ENCODE results near the gene TFPT. TPM values are rescaled to one million over a fixed set of nuclear protein-coding genes. Genes with fewer than 3 reads are reported as not detected.

The TFPT gene
- total and polyA plus RNA-seq, 2 experiments from 2014 or later: 14.7 to 25.9 TPM

DNA sequence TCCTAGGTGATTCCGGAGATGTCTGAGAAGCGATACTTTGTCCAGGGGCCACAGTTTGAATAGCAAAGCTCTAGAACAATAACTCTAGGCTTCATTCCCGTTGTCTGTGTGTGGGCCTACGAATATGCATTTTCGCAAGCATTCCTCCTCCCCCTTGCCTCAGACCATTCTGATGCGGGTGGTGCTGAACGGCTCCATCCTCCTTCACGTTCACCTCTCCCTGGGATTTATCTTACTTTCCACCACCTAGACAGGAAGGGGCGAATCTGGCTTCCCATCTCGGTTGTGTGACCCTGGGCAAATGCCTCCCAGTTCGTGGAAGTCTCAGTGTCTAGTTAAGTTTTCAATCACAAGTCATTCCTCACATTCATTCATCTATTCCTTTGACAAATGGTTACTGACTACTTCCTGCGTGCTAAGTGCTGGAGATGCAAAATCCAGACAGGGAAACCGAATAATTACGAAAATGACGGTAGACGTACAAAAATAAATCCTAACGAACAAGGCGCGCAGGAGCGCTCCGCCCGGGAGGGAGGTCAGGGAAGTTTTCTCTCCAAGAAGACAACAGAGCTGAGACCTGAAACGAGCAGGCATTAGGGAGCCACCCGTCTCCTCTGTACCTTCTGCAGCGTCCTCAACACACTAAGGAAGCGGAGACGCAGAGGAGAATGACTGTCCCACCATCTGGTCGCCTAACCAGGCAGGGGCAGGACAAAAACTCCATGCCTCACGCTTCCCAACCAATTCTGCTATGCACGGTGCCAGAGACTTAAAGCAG lies 20.8 kb upstream of the TFPT start:
- peaks cover 36% of the 10 kb centered on the region for H3K79me2 ChIP-seq

DNA sequence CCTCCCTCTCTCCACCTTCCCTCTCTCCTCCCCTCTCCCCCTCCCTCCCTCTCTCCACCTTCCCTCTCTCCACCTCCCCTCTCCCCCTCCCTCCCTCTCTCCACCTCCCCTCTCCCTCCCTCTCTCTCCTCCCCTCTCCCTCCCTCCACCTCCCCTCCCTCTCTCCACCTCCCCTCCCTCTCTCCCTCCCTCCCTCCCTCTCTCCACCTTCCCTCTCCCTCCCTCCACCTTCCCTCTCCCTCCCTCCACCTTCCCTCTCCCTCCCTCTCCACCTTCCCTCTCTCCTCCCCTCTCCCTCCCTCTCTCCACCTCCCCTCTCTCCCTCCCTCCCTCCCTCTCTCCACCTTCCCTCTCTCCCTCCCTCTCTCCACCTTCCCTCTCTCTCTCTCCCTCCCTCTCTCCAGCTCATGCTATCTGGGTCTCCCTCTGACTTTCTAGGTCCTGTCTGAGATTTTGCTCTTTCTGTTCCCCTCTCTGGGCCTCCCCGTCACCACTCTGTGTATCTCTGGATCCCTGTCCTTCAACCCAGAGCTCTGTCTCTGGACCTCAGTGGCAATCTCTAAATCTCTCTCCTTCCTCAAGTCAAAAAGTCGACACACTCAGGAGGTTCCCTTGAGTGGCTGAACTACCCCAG lies 18.6 kb upstream of the TFPT start:
- peaks cover 8% of the 10 kb centered on the region for H3K4me1 ChIP-seq (ENCODE audit: insufficient read depth)
- H3K9me2 ChIP-seq (replicated peaks; ENCODE audit: insufficient read depth): no peaks in the 10 kb centered on the region
- H3K9me3 ChIP-seq (ENCODE audit: low read depth): no peaks in the 10 kb centered on the region
- DNase-seq (ENCODE audit: low spot score): no peak
- TF ChIP-seq, protein P1, sequence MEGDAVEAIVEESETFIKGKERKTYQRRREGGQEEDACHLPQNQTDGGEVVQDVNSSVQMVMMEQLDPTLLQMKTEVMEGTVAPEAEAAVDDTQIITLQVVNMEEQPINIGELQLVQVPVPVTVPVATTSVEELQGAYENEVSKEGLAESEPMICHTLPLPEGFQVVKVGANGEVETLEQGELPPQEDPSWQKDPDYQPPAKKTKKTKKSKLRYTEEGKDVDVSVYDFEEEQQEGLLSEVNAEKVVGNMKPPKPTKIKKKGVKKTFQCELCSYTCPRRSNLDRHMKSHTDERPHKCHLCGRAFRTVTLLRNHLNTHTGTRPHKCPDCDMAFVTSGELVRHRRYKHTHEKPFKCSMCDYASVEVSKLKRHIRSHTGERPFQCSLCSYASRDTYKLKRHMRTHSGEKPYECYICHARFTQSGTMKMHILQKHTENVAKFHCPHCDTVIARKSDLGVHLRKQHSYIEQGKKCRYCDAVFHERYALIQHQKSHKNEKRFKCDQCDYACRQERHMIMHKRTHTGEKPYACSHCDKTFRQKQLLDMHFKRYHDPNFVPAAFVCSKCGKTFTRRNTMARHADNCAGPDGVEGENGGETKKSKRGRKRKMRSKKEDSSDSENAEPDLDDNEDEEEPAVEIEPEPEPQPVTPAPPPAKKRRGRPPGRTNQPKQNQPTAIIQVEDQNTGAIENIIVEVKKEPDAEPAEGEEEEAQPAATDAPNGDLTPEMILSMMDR (IDR thresholded peaks at IDR 0.05; ENCODE audit: poor library complexity): no peak
- peaks cover 14% of the 10 kb centered on the region for H3K79me2 ChIP-seq
- no peaks in the 10 kb centered on the region for H3K36me3 ChIP-seq (replicated peaks; ENCODE audit: insufficient read depth, low read depth)
- WGBS (ENCODE audit: low lambda C conversion rate, missing lambda C conversion rate): 72% methylated on average over 2 of the region's 2 CpGs
- H4K20me1 ChIP-seq (ENCODE audit: insufficient read depth, poor library complexity, severe bottlenecking): peaks cover 10% of the 10 kb centered on the region
- H3K4me2 ChIP-seq: no peak overlapping the region
- no peaks in the 10 kb centered on the region for H3K27me3 ChIP-seq
- H3K4me3 ChIP-seq: no peak overlapping the region
- no peak overlapping the region for H2AFZ ChIP-seq
- no peak overlapping the region for H3K27ac ChIP-seq

More for the DNA sequence above, 20.8 kb upstream of the TFPT start:
- Histone ChIP-seq H3K27ac (peak overlapping the region; percentile 15), H3K9me2 (replicated peaks; ENCODE audit: insufficient read depth) (no peaks in the 10 kb centered on the region), H3K4me1 (ENCODE audit: insufficient read depth) (peaks cover 11% of the 10 kb centered on the region), H4K20me1 (ENCODE audit: insufficient read depth, poor library complexity, severe bottlenecking) (peaks cover 32% of the 10 kb centered on the region), H2AFZ (peak overlapping the region; percentile 21), H3K9me3 (ENCODE audit: low read depth) (no peaks in the 10 kb centered on the region), H3K4me2 (peak overlapping the region; percentile 81), H3K27me3 (no peaks in the 10 kb centered on the region), H3K36me3 (replicated peaks; ENCODE audit: insufficient read depth, low read depth) (no peaks in the 10 kb centered on the region), H3K4me3 (peak overlapping the region; percentile 8)
- TF ChIP-seq, protein P1 (IDR thresholded peaks at IDR 0.05; ENCODE audit: poor library complexity): no peak
- TF ChIP-seq EZH2phosphoT487 (IDR thresholded peaks at IDR 0.05; ENCODE audit: low read depth, severe bottlenecking, unreplicated experiment): no peak
- no peak for TF ChIP-seq EZH2 (IDR thresholded peaks at IDR 0.05; ENCODE audit: borderline replicate concordance)
- WGBS (ENCODE audit: low lambda C conversion rate, missing lambda C conversion rate): 2% methylated on average over 30 of the region's 30 CpGs
- peak; percentile 22 for DNase-seq (ENCODE audit: low spot score)

- Histone ChIP-seq H4K20me1 (ENCODE audit: insufficient read depth, poor library complexity, severe bottlenecking) (peaks cover 4% of the 10 kb centered on the region), H3K27me3 (no peaks in the 10 kb centered on the region), H3K4me3 (no peak overlapping the region), H3K27ac (no peak overlapping the region), H3K4me1 (ENCODE audit: insufficient read depth) (peaks cover 7% of the 10 kb centered on the region), H3K36me3 (replicated peaks; ENCODE audit: insufficient read depth, low read depth) (no peaks in the 10 kb centered on the region), H3K9me3 (ENCODE audit: low read depth) (no peaks in the 10 kb centered on the region), H3K9me2 (replicated peaks; ENCODE audit: insufficient read depth) (no peaks in the 10 kb centered on the region), H3K4me2 (no peak overlapping the region), H2AFZ (no peak overlapping the region), H3K79me2 (peaks cover 8% of the 10 kb centered on the region)
- no peak for TF ChIP-seq EZH2 (IDR thresholded peaks at IDR 0.05; ENCODE audit: borderline replicate concordance)
- TF ChIP-seq, protein P1 (IDR thresholded peaks at IDR 0.05; ENCODE audit: poor library complexity): no peak
- TF ChIP-seq EZH2phosphoT487 (IDR thresholded peaks at IDR 0.05; ENCODE audit: low read depth, severe bottlenecking, unreplicated experiment): no peak
- 90% methylated on average over 10 of the region's 10 CpGs for WGBS (ENCODE audit: low lambda C conversion rate, missing lambda C conversion rate)
- peak; percentile 94 for DNase-seq (ENCODE audit: low spot score)
Observed at GRCh38 chr19:54133312-54133956, 18.0 kb upstream of the TFPT start.

Data from hepatocyte (in vitro differentiated cells).